Activated naive CD8-positive, alpha-beta T cell treated with anti-CD3 and anti-CD28 coated beads for 36 hours (primary cell): ENCODE measurements around the gene CRISP1. TPM values are rescaled to one million over a fixed set of nuclear protein-coding genes. Genes with fewer than 3 reads are reported as not detected.

ENCODE experiments used
- DNase-seq: peaks from one replicate; pipeline ENCODE4 v3.0.0; 2021
- H3K27ac Mint-ChIP-seq: one replicate; pipeline ENCODE4 v1.8.0; 2022; ENCODE audit warnings: mild to moderate bottlenecking, moderate library complexity, mixed read lengths
- H3K27me3 Mint-ChIP-seq: one replicate; pipeline ENCODE4 v1.8.0; 2022; ENCODE audit warnings: mild to moderate bottlenecking, mixed read lengths
- H3K36me3 Mint-ChIP-seq: one replicate; pipeline ENCODE4 v1.8.0; 2021; ENCODE audit warnings: mild to moderate bottlenecking, mixed read lengths
- H3K4me1 Mint-ChIP-seq: one replicate; pipeline ENCODE4 v1.8.0; 2021; ENCODE audit warnings: mixed read lengths
- H3K4me3 Mint-ChIP-seq: one replicate; pipeline ENCODE4 v1.8.0; 2022; ENCODE audit warnings: mild to moderate bottlenecking, moderate library complexity, mixed read lengths
- H3K9me3 Mint-ChIP-seq: one replicate; pipeline ENCODE4 v1.8.0; 2022; ENCODE audit warnings: mixed read lengths
- total RNA-seq, 2 experiments: library from RNA; stranded (reverse); gene quantifications; one replicate each; pipeline ENCODE4 v1.2.3, GENCODE V29; 2021

CRISP1 gene
- total RNA-seq, 2 experiments from 2014 or later = not detected

GRCh38 chr6:49856282-49856681 is 10.1 kb downstream of the CRISP1 start:
- no peaks in the 10 kb centered on the region for H3K27me3 Mint-ChIP-seq
- DNase-seq = no peak
- no peak overlapping the region for H3K4me3 Mint-ChIP-seq
- no peak overlapping the region for H3K27ac Mint-ChIP-seq
- H3K36me3 Mint-ChIP-seq = no peaks in the 10 kb centered on the region
- no peaks in the 10 kb centered on the region for H3K4me1 Mint-ChIP-seq
- no peaks in the 10 kb centered on the region for H3K9me3 Mint-ChIP-seq

- Mint-ChIP-seq H3K4me3 (no peak overlapping the region), H3K4me1 (no peaks in the 10 kb centered on the region), H3K27ac (no peak overlapping the region), H3K9me3 (no peaks in the 10 kb centered on the region), H3K36me3 (no peaks in the 10 kb centered on the region), H3K27me3 (no peaks in the 10 kb centered on the region)
- no peak for DNase-seq
Measured at GRCh38 chr6:49855221-49855620, 11.1 kb downstream of the CRISP1 start.

- H3K4me1 Mint-ChIP-seq = no peaks in the 10 kb centered on the region
- no peak overlapping the region for H3K27ac Mint-ChIP-seq
- H3K4me3 Mint-ChIP-seq = no peak overlapping the region
- H3K9me3 Mint-ChIP-seq = no peaks in the 10 kb centered on the region
- H3K27me3 Mint-ChIP-seq = no peaks in the 10 kb centered on the region
- no peak for DNase-seq
- H3K36me3 Mint-ChIP-seq = no peaks in the 10 kb centered on the region
Measured at GRCh38 chr6:49852975-49853374, 13.4 kb downstream of the CRISP1 start.

- no peaks in the 10 kb centered on the region for H3K27me3 Mint-ChIP-seq
- no peaks in the 10 kb centered on the region for H3K9me3 Mint-ChIP-seq
- no peak for DNase-seq
- H3K27ac Mint-ChIP-seq = no peak overlapping the region
- H3K36me3 Mint-ChIP-seq = no peaks in the 10 kb centered on the region
- no peaks in the 10 kb centered on the region for H3K4me1 Mint-ChIP-seq
- no peak overlapping the region for H3K4me3 Mint-ChIP-seq
Measured at GRCh38 chr6:49849213-49849907, 17.0 kb downstream of the CRISP1 start.

GRCh38 chr6:49847673-49848072 is 18.7 kb downstream of the CRISP1 start:
- no peak for DNase-seq
- no peaks in the 10 kb centered on the region for H3K4me1 Mint-ChIP-seq
- H3K27me3 Mint-ChIP-seq = no peaks in the 10 kb centered on the region
- no peak overlapping the region for H3K4me3 Mint-ChIP-seq
- no peak overlapping the region for H3K27ac Mint-ChIP-seq
- no peaks in the 10 kb centered on the region for H3K9me3 Mint-ChIP-seq
- no peaks in the 10 kb centered on the region for H3K36me3 Mint-ChIP-seq

- no peaks in the 10 kb centered on the region for H3K9me3 Mint-ChIP-seq
- H3K4me1 Mint-ChIP-seq = no peaks in the 10 kb centered on the region
Measured at GRCh38 chr6:49847014-49847413, 19.3 kb downstream of the CRISP1 start.

GRCh38 chr6:49841424-49841823 is 24.9 kb downstream of the CRISP1 start:
- no peaks in the 10 kb centered on the region for H3K4me1 Mint-ChIP-seq

More at GRCh38 chr6:49847014-49847413, 19.3 kb downstream of the CRISP1 start:
- no peaks in the 10 kb centered on the region for H3K36me3 Mint-ChIP-seq
- no peaks in the 10 kb centered on the region for H3K27me3 Mint-ChIP-seq
- no peak overlapping the region for H3K4me3 Mint-ChIP-seq
- no peak overlapping the region for H3K27ac Mint-ChIP-seq
- DNase-seq = no peak

GRCh38 chr6:49839957-49840356 is 26.4 kb downstream of the CRISP1 start:
- no peak for DNase-seq
- Mint-ChIP-seq H3K27ac (no peak overlapping the region), H3K4me1 (no peaks in the 10 kb centered on the region), H3K27me3 (no peaks in the 10 kb centered on the region), H3K9me3 (no peaks in the 10 kb centered on the region), H3K36me3 (no peaks in the 10 kb centered on the region), H3K4me3 (no peak overlapping the region)

More at GRCh38 chr6:49841424-49841823, 24.9 kb downstream of the CRISP1 start:
- H3K27me3 Mint-ChIP-seq = no peaks in the 10 kb centered on the region
- H3K27ac Mint-ChIP-seq = no peak overlapping the region
- H3K36me3 Mint-ChIP-seq = no peaks in the 10 kb centered on the region
- DNase-seq = no peak
- no peak overlapping the region for H3K4me3 Mint-ChIP-seq
- no peaks in the 10 kb centered on the region for H3K9me3 Mint-ChIP-seq

- Mint-ChIP-seq H3K27me3 (no peaks in the 10 kb centered on the region), H3K4me3 (no peak overlapping the region), H3K4me1 (no peaks in the 10 kb centered on the region), H3K36me3 (no peaks in the 10 kb centered on the region), H3K9me3 (no peaks in the 10 kb centered on the region), H3K27ac (no peak overlapping the region)
- DNase-seq = no peak
Measured at GRCh38 chr6:49839162-49839561, 27.2 kb downstream of the CRISP1 start.

GRCh38 chr6:49835140-49835539 is 31.2 kb downstream of the CRISP1 start:
- Mint-ChIP-seq H3K36me3 (no peaks in the 10 kb centered on the region), H3K4me3 (no peak overlapping the region), H3K27ac (no peak overlapping the region), H3K9me3 (no peaks in the 10 kb centered on the region), H3K27me3 (no peaks in the 10 kb centered on the region), H3K4me1 (no peaks in the 10 kb centered on the region)
- no peak for DNase-seq

- Mint-ChIP-seq H3K27me3 (no peaks in the 10 kb centered on the region), H3K9me3 (no peaks in the 10 kb centered on the region)
- DNase-seq = no peak
Measured at GRCh38 chr6:49833386-49833785, 32.9 kb downstream of the CRISP1 start.

GRCh38 chr6:49826743-49827406 is 39.5 kb downstream of the CRISP1 start:
- H3K36me3 Mint-ChIP-seq = no peaks in the 10 kb centered on the region

More at GRCh38 chr6:49833386-49833785, 32.9 kb downstream of the CRISP1 start:
- Mint-ChIP-seq H3K27ac (no peak overlapping the region), H3K4me1 (no peaks in the 10 kb centered on the region), H3K36me3 (no peaks in the 10 kb centered on the region), H3K4me3 (no peak overlapping the region)

GRCh38 chr6:49815166-49815565 is 51.2 kb downstream of the CRISP1 start:
- Mint-ChIP-seq H3K9me3 (no peaks in the 10 kb centered on the region), H3K27ac (no peak overlapping the region), H3K27me3 (no peaks in the 10 kb centered on the region), H3K36me3 (no peaks in the 10 kb centered on the region), H3K4me3 (no peak overlapping the region), H3K4me1 (no peaks in the 10 kb centered on the region)
- no peak for DNase-seq

More at GRCh38 chr6:49826743-49827406, 39.5 kb downstream of the CRISP1 start:
- Mint-ChIP-seq H3K9me3 (no peaks in the 10 kb centered on the region), H3K27me3 (no peaks in the 10 kb centered on the region), H3K27ac (no peak overlapping the region), H3K4me1 (no peaks in the 10 kb centered on the region), H3K4me3 (no peak overlapping the region)
- no peak for DNase-seq

GRCh38 chr6:49813248-49813647 is 53.1 kb downstream of the CRISP1 start:
- Mint-ChIP-seq H3K27me3 (no peaks in the 10 kb centered on the region), H3K9me3 (no peaks in the 10 kb centered on the region), H3K4me1 (no peaks in the 10 kb centered on the region), H3K36me3 (no peaks in the 10 kb centered on the region), H3K27ac (no peak overlapping the region), H3K4me3 (no peak overlapping the region)
- DNase-seq = no peak

GRCh38 chr6:49806145-49806544 is 60.2 kb downstream of the CRISP1 start:
- no peak overlapping the region for H3K27ac Mint-ChIP-seq
- DNase-seq = no peak
- H3K4me1 Mint-ChIP-seq = no peaks in the 10 kb centered on the region
- no peaks in the 10 kb centered on the region for H3K36me3 Mint-ChIP-seq
- H3K4me3 Mint-ChIP-seq = no peak overlapping the region
- H3K9me3 Mint-ChIP-seq = no peaks in the 10 kb centered on the region
- no peaks in the 10 kb centered on the region for H3K27me3 Mint-ChIP-seq

GRCh38 chr6:49805246-49805645 is 61.1 kb downstream of the CRISP1 start:
- DNase-seq = no peak
- Mint-ChIP-seq H3K27ac (no peak overlapping the region), H3K4me1 (no peaks in the 10 kb centered on the region), H3K27me3 (no peaks in the 10 kb centered on the region), H3K9me3 (no peaks in the 10 kb centered on the region), H3K36me3 (no peaks in the 10 kb centered on the region), H3K4me3 (no peak overlapping the region)
